ENCODE results near the gene NAA20. TPM values are rescaled to one million over a fixed set of nuclear protein-coding genes. Genes with fewer than 3 reads are reported as not detected.

NAA20 gene
- total and polyA plus RNA-seq, 2 of the 4 experiments (the other 2 are of a cell fraction) = 35.7 to 58.8 TPM

GRCh38 chr20:19968466-19969073, 48.6 kb upstream of the NAA20 start:
- Histone ChIP-seq H4K91ac (ENCODE audit: insufficient read depth, low read depth, low read length) (no peak overlapping the region), H3K4me1 (ENCODE audit: control insufficient read depth, insufficient read depth, low read length) (peaks cover 22% of the 10 kb centered on the region), H2AK5ac (ENCODE audit: low read depth, low read length) (no peak overlapping the region), H3K56ac (ENCODE audit: extremely low read depth, insufficient read depth, low read length) (no peak overlapping the region), H2BK15ac (ENCODE audit: low read depth, low read length) (0 out of 3 replicates have a peak overlapping the region, but pooled peaks have one; percentile 17), H3K9ac (ENCODE audit: low read depth, low read length) (no peak overlapping the region), H2AK9ac (replicated peaks; ENCODE audit: low read depth, low read length, poor library complexity) (no peak overlapping the region), H2BK20ac (ENCODE audit: low read depth, low read length) (no peak overlapping the region), H3K27me3 (ENCODE audit: control insufficient read depth, insufficient read depth, low read length) (no peaks in the 10 kb centered on the region), H3K4ac (ENCODE audit: low read depth, low read length) (no peak overlapping the region), H3K79me1 (ENCODE audit: low read depth in 1 of 2, low read length in 2 of 2) (peaks cover 24 to 78% of the 10 kb centered on the region in 2 experiments), H3K4me2 (ENCODE audit: low read depth, low read length) (no peak overlapping the region), H4K8ac (ENCODE audit: low read depth in 2 of 2, low read length in 2 of 2) (no peak overlapping the region), H3K18ac (ENCODE audit: low read depth, low read length) (no peak overlapping the region), H3K9me3 (ENCODE audit: control insufficient read depth, insufficient read depth, low read length) (no peaks in the 10 kb centered on the region), H3K27ac (ENCODE audit: insufficient read depth, low read length) (no peak overlapping the region), H3K4me3 (ENCODE audit: insufficient read depth, low read depth, low read length) (no peak overlapping the region), H3K36me3 (ENCODE audit: control insufficient read depth, insufficient read depth, low read length) (peaks cover 31% of the 10 kb centered on the region), H4K5ac (ENCODE audit: low read depth, low read length) (no peak overlapping the region), H2BK120ac (ENCODE audit: low read depth, low read length) (no peak overlapping the region), H2AFZ (replicated peaks; ENCODE audit: low read length, poor library complexity) (no peak overlapping the region), H3K9me1 (ENCODE audit: insufficient read depth, low read length) (peaks cover 28% of the 10 kb centered on the region), H2BK5ac (ENCODE audit: low read depth, low read length, poor library complexity, severe bottlenecking) (no peak overlapping the region), H3K14ac (replicated peaks; ENCODE audit: low read depth, low read length) (no peak overlapping the region), H4K20me1 (ENCODE audit: insufficient read depth, low read length) (peaks cover 6% of the 10 kb centered on the region; the same call in 1 of the 2 replicates), H3K23ac (ENCODE audit: low read depth, low read length) (no peak overlapping the region; the same call in 1 of the 2 replicates)
- intact Hi-C loops (cut with micrococcal nuclease) = no loop called here
- dilution Hi-C loops (cut with HindIII; ENCODE audit: low sequenced_read_pairs, unreplicated experiment) = no loop called here
- ATAC-seq (ENCODE audit: low read depth) = no peak
- no CpG with 5 or more reads among the region's 4 CpGs for WGBS, 2 experiments (ENCODE audit: extremely low coverage in 2 of 2, insufficient read length in 1 of 2)
- TF ChIP-seq USF2 (IDR thresholded peaks at IDR 0.05; ENCODE audit: low read depth, low read length) (no peak), MAFK (IDR thresholded peaks at IDR 0.05; ENCODE audit: low read depth, low read length) (no peak), MAZ (IDR thresholded peaks at IDR 0.05; ENCODE audit: borderline replicate concordance, low read depth, low read length) (no peak), SMC3 (IDR thresholded peaks at IDR 0.05; ENCODE audit: low read depth, low read length) (no peak), MXI1 (IDR thresholded peaks at IDR 0.05; ENCODE audit: borderline replicate concordance, low read depth, low read length) (no peak), RAD21 (IDR thresholded peaks at IDR 0.05; ENCODE audit: low read length) (no peak), CHD1 (IDR thresholded peaks at IDR 0.05; ENCODE audit: low read depth, low read length) (no peak), FOS (IDR thresholded peaks at IDR 0.05; ENCODE audit: low read depth, low read length) (no peak), CTCF (conservative IDR thresholded peaks at IDR 0.05; ENCODE audit: low read depth, low read length) (no peak), ELK1 (IDR thresholded peaks at IDR 0.05; ENCODE audit: borderline replicate concordance, low read depth, low read length) (no peak), POLR2A (IDR thresholded peaks at IDR 0.05; ENCODE audit: low read depth, low read length) (no peak), NFE2L2 (IDR thresholded peaks at IDR 0.05; ENCODE audit: low read depth, low read length) (no peak), CEBPB (IDR thresholded peaks at IDR 0.05; ENCODE audit: low read depth, low read length) (no peak), BHLHE40 (IDR thresholded peaks at IDR 0.05; ENCODE audit: low read depth, low read length) (no peak), RCOR1 (IDR thresholded peaks at IDR 0.05; ENCODE audit: insufficient replicate concordance, low read length) (no peak), RFX5 (IDR thresholded peaks at IDR 0.05; ENCODE audit: low read depth, low read length) (no peak)
- BruUV-seq (replicated peaks) = no TSS peak
- CTCF ChIA-PET = no interaction called here
- no peak for DNase-seq
- POLR2A ChIA-PET (ENCODE audit: unreplicated experiment) = no interaction called here
- in situ Hi-C loops (cut with MboI; ENCODE audit: low sequenced_read_pairs) = no loop called here
